Natural killer cell (primary cell): ENCODE measurements around the gene MB. TPM values are rescaled to one million over a fixed set of nuclear protein-coding genes. Genes with fewer than 3 reads are reported as not detected.

Source experiments
- ATAC-seq, 3 donors: fragments of 150-1000 bp in 2 of 3; fragments of 200-7000 bp in 1 of 3; cut with Tn5 transposase; 1 replicate in 1 of 3; 2 replicates in 2 of 3; pipeline ENCODE4 v1.10.0; 2021; ENCODE audit warnings: mild to moderate bottlenecking in 2 of 3, moderate library complexity in 2 of 3
- DNase-seq, 2 donors: peaks; one replicate each; pipeline versions ENCODE4 v3.0.0 to v3.0.0-alpha.2; 2013 to 2021; ENCODE audit warnings: mixed read lengths in 1 of 2
- H3K27ac ChIP-seq: one replicate; pipeline ENCODE4 v1.5.1; 2013; ENCODE audit warnings: mild to moderate bottlenecking, low read length
- H3K27me3 ChIP-seq: one replicate; pipeline ENCODE4 v1.6.1; 2013; ENCODE audit warnings: low read length; ENCODE audit not compliant: control insufficient read depth, insufficient read depth
- H3K36me3 ChIP-seq: one replicate; pipeline ENCODE4 v1.6.1; 2013; ENCODE audit warnings: low read length; ENCODE audit not compliant: control insufficient read depth, insufficient read depth
- H3K4me1 ChIP-seq: one replicate; pipeline ENCODE4 v1.6.1; 2013; ENCODE audit warnings: low read length; ENCODE audit not compliant: control insufficient read depth, insufficient read depth
- H3K4me3 ChIP-seq: one replicate; pipeline ENCODE4 v1.5.1; 2013; ENCODE audit warnings: low read length
- H3K9me3 ChIP-seq: one replicate; pipeline ENCODE4 v1.6.1; 2013; ENCODE audit warnings: low read length; ENCODE audit not compliant: control insufficient read depth, insufficient read depth
- H3K27ac Mint-ChIP-seq, 2 donors: one replicate each; pipeline ENCODE4 v1.8.0; 2022; ENCODE audit warnings: mild to moderate bottlenecking in 2 of 2, mixed read lengths in 2 of 2, moderate library complexity in 1 of 2
- H3K27me3 Mint-ChIP-seq, 2 donors: one replicate each; pipeline ENCODE4 v1.8.0; 2022; ENCODE audit warnings: low read depth in 2 of 2, mixed read lengths in 2 of 2
- H3K36me3 Mint-ChIP-seq: one replicate; pipeline ENCODE4 v1.8.0; 2022; ENCODE audit warnings: mixed read lengths
- H3K4me1 Mint-ChIP-seq, 2 donors: one replicate each; pipeline ENCODE4 v1.8.0; 2022; ENCODE audit warnings: mixed read lengths in 2 of 2
- H3K4me3 Mint-ChIP-seq: one replicate; pipeline ENCODE4 v1.8.0; 2022; ENCODE audit warnings: mild to moderate bottlenecking, moderate library complexity, mixed read lengths
- H3K9me3 Mint-ChIP-seq, 2 donors: one replicate each; pipeline ENCODE4 v1.8.0; 2022; ENCODE audit warnings: mixed read lengths in 2 of 2
- WGBS: methylation state at CpG from one replicate; pipeline ENCODE4 v1.1.7; 2013; ENCODE audit warnings: missing lambda C conversion rate; ENCODE audit not compliant: insufficient coverage; 5-methylcytosine and 5-hydroxymethylcytosine counted together
- intact Hi-C: fragments of 100-400 bp; cut with micrococcal nuclease; formaldehyde crosslinking; loops from one replicate; pipeline ENCODE4 v1.14.2; 2022
- total RNA-seq, 4 donors: library from RNA; stranded (reverse); fragments of 120-200 nt in 1 of 4; gene quantifications; one replicate each; pipeline versions ENCODE4 v1.2.3 to v1.2.4, GENCODE V29; 2013 to 2022
- TF ChIP-seq, protein P1 (sequence below): fragments of 200-600 bp; IDR thresholded peaks from one replicate; pipeline ENCODE4 v1.8.0; 2022; ENCODE audit warnings: antibody characterized with exemption

The MB gene
- total RNA-seq, 3 donors from 2014 or later (not counting 1 experiment from before 2014, with no cell fraction given) = not detected

DNA sequence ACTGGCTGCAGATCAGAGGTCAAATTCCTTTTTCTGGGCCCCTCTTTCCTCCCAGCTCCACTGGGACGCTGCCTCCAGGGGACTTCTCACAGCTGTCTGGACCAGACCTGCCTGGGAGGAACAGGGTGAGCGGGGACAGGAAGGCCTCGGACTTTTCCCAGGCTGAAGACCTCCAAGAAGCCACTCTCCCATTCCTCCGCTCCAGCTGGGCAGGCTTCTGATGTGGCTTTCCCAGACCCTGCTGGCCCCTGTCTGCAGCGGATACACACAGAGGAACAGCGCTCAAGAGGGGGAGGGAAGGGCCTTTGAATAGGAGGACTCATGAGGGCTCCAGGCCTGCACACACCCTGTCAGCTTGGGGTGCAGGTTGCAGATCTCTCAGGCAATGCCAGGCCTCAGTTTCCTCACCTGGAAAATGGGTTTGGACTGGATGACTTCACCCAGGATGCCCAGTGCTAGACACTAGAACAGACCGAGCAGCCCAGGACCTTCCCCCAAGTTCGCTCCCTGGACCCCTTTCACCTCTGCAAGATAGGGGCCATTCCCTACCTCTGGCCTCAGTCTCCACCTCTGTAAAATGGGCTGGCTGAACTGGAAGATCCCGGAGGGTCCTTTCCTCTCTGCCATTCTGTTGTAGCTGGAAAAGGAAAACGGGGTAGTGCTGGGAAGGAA is 36.6 kb downstream of the MB start:
- no peaks in the 10 kb centered on the region for H3K27me3 ChIP-seq
- no peaks in the 10 kb centered on the region for H3K36me3 ChIP-seq
- Mint-ChIP-seq H3K4me1 (peaks cover 0 to 4% of the 10 kb centered on the region in 2 donors), H3K4me3 (no peak overlapping the region), H3K36me3 (no peaks in the 10 kb centered on the region), H3K9me3 (no peaks in the 10 kb centered on the region), H3K27me3 (peaks cover 0 to 7% of the 10 kb centered on the region in 2 donors), H3K27ac (no peak overlapping the region)
- TF ChIP-seq, protein P1, sequence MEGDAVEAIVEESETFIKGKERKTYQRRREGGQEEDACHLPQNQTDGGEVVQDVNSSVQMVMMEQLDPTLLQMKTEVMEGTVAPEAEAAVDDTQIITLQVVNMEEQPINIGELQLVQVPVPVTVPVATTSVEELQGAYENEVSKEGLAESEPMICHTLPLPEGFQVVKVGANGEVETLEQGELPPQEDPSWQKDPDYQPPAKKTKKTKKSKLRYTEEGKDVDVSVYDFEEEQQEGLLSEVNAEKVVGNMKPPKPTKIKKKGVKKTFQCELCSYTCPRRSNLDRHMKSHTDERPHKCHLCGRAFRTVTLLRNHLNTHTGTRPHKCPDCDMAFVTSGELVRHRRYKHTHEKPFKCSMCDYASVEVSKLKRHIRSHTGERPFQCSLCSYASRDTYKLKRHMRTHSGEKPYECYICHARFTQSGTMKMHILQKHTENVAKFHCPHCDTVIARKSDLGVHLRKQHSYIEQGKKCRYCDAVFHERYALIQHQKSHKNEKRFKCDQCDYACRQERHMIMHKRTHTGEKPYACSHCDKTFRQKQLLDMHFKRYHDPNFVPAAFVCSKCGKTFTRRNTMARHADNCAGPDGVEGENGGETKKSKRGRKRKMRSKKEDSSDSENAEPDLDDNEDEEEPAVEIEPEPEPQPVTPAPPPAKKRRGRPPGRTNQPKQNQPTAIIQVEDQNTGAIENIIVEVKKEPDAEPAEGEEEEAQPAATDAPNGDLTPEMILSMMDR = no peak
- intact Hi-C loops = no loop called here
- no peak overlapping the region for H3K4me3 ChIP-seq
- H3K27ac ChIP-seq = no peak overlapping the region
- no peak for ATAC-seq
- DNase-seq = no peak
- H3K4me1 ChIP-seq = no peaks in the 10 kb centered on the region
- 97% methylated on average over 9 of the region's 10 CpGs for WGBS
- no peaks in the 10 kb centered on the region for H3K9me3 ChIP-seq

DNA sequence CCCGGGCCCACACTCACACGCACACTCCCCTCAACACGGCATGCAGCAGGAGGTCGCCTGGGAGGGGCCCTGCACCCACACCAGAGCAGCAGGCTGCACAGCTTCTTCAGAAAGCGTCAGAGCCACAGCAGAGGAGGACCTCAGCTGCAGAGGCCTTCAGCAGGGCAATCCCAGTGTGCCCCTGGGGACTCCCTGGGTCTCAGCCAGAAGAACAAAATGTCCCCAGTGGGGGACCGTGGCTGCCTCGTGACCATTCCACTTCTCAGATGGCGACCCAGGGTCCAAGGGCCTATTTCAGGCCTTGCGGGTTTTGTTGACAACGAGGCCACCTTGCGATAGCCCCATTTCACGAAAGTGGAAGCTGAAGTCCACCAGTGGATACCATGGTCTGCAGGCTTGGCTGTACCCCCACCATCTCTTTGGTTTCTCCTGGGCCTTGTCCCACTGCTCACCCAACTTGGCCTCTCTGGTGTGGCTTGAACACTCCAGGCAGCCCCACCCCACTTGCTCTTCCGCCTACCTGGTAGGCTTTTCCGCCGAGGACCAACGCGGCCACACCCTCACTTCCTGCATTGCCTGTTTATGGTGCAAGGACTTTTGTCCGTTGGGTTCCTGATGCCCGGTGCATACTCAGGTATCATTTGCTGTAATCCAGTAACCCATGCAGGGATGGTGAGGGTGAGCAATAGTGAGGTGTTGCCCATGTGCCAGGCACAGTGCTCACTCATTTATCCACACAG is 38.1 kb downstream of the MB start:
- H3K27ac Mint-ChIP-seq = no peak overlapping the region
- ATAC-seq (no peak), DNase-seq (no peak)
- intact Hi-C loops = no loop called here
- H3K9me3 ChIP-seq = no peaks in the 10 kb centered on the region
- 84% methylated on average over 19 of the region's 19 CpGs for WGBS
- H3K4me3 ChIP-seq = no peak overlapping the region
- no peak overlapping the region for H3K27ac ChIP-seq
- no peaks in the 10 kb centered on the region for H3K36me3 Mint-ChIP-seq
- H3K4me3 Mint-ChIP-seq = no peak overlapping the region
- TF ChIP-seq, protein P1 = no peak
- peaks cover 0 to 9% of the 10 kb centered on the region in 2 donors for H3K27me3 Mint-ChIP-seq
- no peaks in the 10 kb centered on the region for H3K36me3 ChIP-seq
- no peaks in the 10 kb centered on the region for H3K9me3 Mint-ChIP-seq
- no peaks in the 10 kb centered on the region for H3K4me1 ChIP-seq
- no peaks in the 10 kb centered on the region for H3K27me3 ChIP-seq
- H3K4me1 Mint-ChIP-seq = peaks cover 0 to 4% of the 10 kb centered on the region in 2 donors

DNA sequence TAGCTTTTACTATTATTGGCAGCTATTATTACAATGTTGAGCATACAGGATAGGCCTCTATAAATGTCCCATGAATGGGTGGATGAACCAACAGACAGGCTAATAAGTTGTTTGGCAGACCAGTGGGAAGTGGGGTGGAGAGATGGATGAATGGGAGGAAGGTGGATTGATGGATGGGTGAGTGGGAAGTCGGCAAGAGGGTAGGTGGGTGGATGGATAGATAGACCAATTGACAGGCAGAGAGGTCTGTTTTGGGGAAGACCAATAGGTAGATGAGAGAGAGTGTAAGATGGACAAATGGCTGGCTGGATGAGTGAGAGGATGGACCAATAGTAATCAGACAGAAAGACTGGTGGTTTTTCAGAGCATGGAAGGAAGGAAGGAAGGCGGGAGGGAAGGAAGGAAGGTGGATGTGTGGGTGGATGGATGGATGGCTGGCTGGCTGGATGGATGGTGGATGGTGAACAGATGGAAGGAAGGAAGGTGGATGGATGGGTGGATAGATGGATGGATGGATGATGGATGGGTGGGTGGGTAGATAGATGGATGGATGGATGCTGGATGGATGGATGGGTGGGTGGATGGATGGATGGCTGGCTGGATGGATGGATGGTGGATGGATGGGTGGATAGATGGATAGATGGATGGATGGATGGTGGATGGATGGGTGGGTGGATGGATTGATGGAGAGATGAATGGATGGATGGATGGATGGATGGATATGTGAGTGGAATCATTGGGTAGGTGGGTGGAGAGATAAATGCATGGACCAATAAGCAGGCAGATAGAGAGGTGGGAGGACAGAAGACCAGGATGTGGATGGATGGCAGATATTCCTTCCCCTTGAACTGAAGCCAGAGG is 39.1 kb downstream of the MB start:
- peaks cover 0 to 7% of the 10 kb centered on the region in 2 donors for H3K27me3 Mint-ChIP-seq
- DNase-seq (no peak), ATAC-seq (no peak)
- no peak overlapping the region for H3K4me3 ChIP-seq
- WGBS = 93% methylated on average over 2 of the region's 2 CpGs
- H3K27ac Mint-ChIP-seq = no peak overlapping the region
- TF ChIP-seq, protein P1 = no peak
- intact Hi-C loops = no loop called here
- H3K4me3 Mint-ChIP-seq = no peak overlapping the region
- no peaks in the 10 kb centered on the region for H3K9me3 ChIP-seq
- no peaks in the 10 kb centered on the region for H3K27me3 ChIP-seq
- H3K27ac ChIP-seq = no peak overlapping the region
- H3K36me3 Mint-ChIP-seq = no peaks in the 10 kb centered on the region
- H3K36me3 ChIP-seq = no peaks in the 10 kb centered on the region
- no peaks in the 10 kb centered on the region for H3K9me3 Mint-ChIP-seq
- peaks cover 0 to under 1% of the 10 kb centered on the region in 2 donors for H3K4me1 Mint-ChIP-seq
- no peaks in the 10 kb centered on the region for H3K4me1 ChIP-seq
